Tibial nerve (tissue), 3 donors: ENCODE results near the gene ARID5B.

Source experiments
- CTCF ChIP-seq, 5 experiments: fragments of 200-600 bp in 3 of 5; fragments of 450-650 bp in 2 of 5; sonication (generic) in 3 of 5; IDR thresholded peaks; one replicate each; pipeline ENCODE4 v1.5.1; 2016 to 2019; ENCODE audit warnings: antibody characterized with exemption in 5 of 5, mild to moderate bottlenecking in 3 of 5, moderate library complexity in 2 of 5
- POLR2A ChIP-seq, 2 donors: fragments of 450-650 bp; IDR thresholded peaks; one replicate each; pipeline ENCODE4 v1.6.1; 2017; ENCODE audit warnings: antibody characterized with exemption in 2 of 2, mild to moderate bottlenecking in 2 of 2, moderate library complexity in 2 of 2

DNA sequence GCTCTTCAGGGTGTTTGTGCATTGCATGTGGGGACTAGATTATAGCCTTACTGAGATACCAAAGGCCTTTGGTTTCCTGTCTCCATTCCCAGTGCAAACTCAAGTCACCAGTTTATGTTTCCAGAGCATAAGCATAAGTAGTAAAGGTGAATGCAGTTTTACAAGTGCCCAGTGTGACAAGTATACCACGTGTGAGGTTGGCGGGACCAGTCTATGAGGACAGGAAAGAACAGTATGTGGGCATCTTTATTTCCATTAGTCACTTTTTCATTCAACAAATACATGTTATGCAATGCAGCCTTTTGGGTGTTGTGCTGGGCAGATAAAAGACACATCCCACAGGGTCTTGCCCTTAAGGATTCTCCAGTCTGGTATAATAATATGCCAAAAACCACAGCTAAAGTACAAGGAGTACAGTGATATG is 146.5 kb downstream of the ARID5B start:
- TF ChIP-seq POLR2A (IDR thresholded peaks at IDR 0.05) (no peak), CTCF (IDR thresholded peaks at IDR 0.05) (no peak)
